ENCODE results near the gene SMIM13. TPM values are rescaled to one million over a fixed set of nuclear protein-coding genes. Genes with fewer than 3 reads are reported as not detected.

The SMIM13 gene
- total RNA-seq, 5 donors from 2014 or later (not counting 1 experiment from before 2014, with no cell fraction given) = 3.6 to 8.0 (median 5.3) TPM

GRCh38 chr6:11168091-11168635, 74.5 kb downstream of the SMIM13 start:
- H3K36me3 Mint-ChIP-seq = no peaks in the 10 kb centered on the region
- no peaks in the 10 kb centered on the region for H3K27me3 ChIP-seq (replicated peaks in 1 of 2; ENCODE audit: control insufficient read depth in 2 of 2, extremely low read depth in 1 of 2, insufficient read depth in 2 of 2, low read length in 1 of 2)
- peaks cover 19 to 23% (median 21%) of the 10 kb centered on the region in 3 donors for H3K4me1 Mint-ChIP-seq
- H3K27me3 Mint-ChIP-seq = no peaks in the 10 kb centered on the region
- H3K4me3 ChIP-seq (ENCODE audit: control insufficient read depth in 1 of 2, extremely low read depth in 1 of 2, low read length in 1 of 2) = no peak overlapping the region
- H3K4me3 Mint-ChIP-seq = no peak overlapping the region
- peaks cover 5 to 12% of the 10 kb centered on the region in 2 experiments for H3K4me1 ChIP-seq (ENCODE audit: control insufficient read depth in 1 of 2, extremely low read depth in 1 of 2, insufficient read depth in 2 of 2, low read length in 2 of 2)
- 100% methylated on average over 5 of the region's 7 CpGs for WGBS (ENCODE audit: insufficient coverage)
- no peak overlapping the region for H3K27ac Mint-ChIP-seq
- no peaks in the 10 kb centered on the region for H3K9me3 ChIP-seq
- no peaks in the 10 kb centered on the region for H3K36me3 ChIP-seq (ENCODE audit: control insufficient read depth in 2 of 2, extremely low read depth in 1 of 2, insufficient read depth in 1 of 2, low read length in 1 of 2)
- DNase-seq = no peak
- ChIA-PET POLR2A (no interaction called here), CTCF (interaction anchor here (1.0 to 6.3 kb wide), 3 partner anchors 11 to 329 kb away, joined by 4 to 49 read pairs (median 7); no protein-coding TSS in a partner anchor)
- no peaks in the 10 kb centered on the region for H3K9me3 Mint-ChIP-seq
- H3K27ac ChIP-seq (ENCODE audit: low read length) = no peak overlapping the region
- ATAC-seq (replicated peaks in 1 of 4) = no peak

- Histone ChIP-seq H3K4me1 (ENCODE audit: control insufficient read depth in 1 of 2, extremely low read depth in 1 of 2, insufficient read depth in 2 of 2, low read length in 2 of 2) (peaks cover 5 to 9% of the 10 kb centered on the region in 2 experiments), H3K27ac (ENCODE audit: low read length) (no peak overlapping the region), H3K36me3 (ENCODE audit: control insufficient read depth in 2 of 2, extremely low read depth in 1 of 2, insufficient read depth in 1 of 2, low read length in 1 of 2) (no peaks in the 10 kb centered on the region), H3K27me3 (replicated peaks in 1 of 2; ENCODE audit: control insufficient read depth in 2 of 2, extremely low read depth in 1 of 2, insufficient read depth in 2 of 2, low read length in 1 of 2) (no peaks in the 10 kb centered on the region), H3K4me3 (ENCODE audit: control insufficient read depth in 1 of 2, extremely low read depth in 1 of 2, low read length in 1 of 2) (no peak overlapping the region), H3K9me3 (no peaks in the 10 kb centered on the region)
- no peaks in the 10 kb centered on the region for H3K27me3 Mint-ChIP-seq
- POLR2A ChIA-PET = interaction anchor here in 1 of 2 donors (0.6 kb wide), 1 partner anchor 36 kb away, joined by 3 read pairs; no protein-coding TSS in a partner anchor
- CTCF ChIA-PET = interaction anchor here (0.6 to 6.3 kb wide), 21 partner anchors 8 to 404 kb away, joined by 3 to 49 read pairs (median 3); partner anchors contain the start of gene NEDD9 (in 1 of the 2)
- H3K27ac Mint-ChIP-seq = no peak overlapping the region
- no peak overlapping the region for H3K4me3 Mint-ChIP-seq
- ATAC-seq (replicated peaks in 1 of 4) = no peak
- no peaks in the 10 kb centered on the region for H3K9me3 Mint-ChIP-seq
- peaks cover 9 to 13% (median 9%) of the 10 kb centered on the region in 3 donors for H3K4me1 Mint-ChIP-seq
- no peaks in the 10 kb centered on the region for H3K36me3 Mint-ChIP-seq
- DNase-seq = no peak
- 89% methylated on average over 8 of the region's 13 CpGs for WGBS (ENCODE audit: insufficient coverage)
Observed at GRCh38 chr6:11171952-11172351, 78.3 kb downstream of the SMIM13 start.

- Mint-ChIP-seq H3K4me3 (peak overlapping the region; percentile 8 to 22 (median 14)), H3K4me1 (peaks cover 9 to 13% (median 9%) of the 10 kb centered on the region in 3 donors), H3K36me3 (no peaks in the 10 kb centered on the region), H3K27me3 (no peaks in the 10 kb centered on the region), H3K27ac (peak overlapping the region in 1 of 2 donors; percentile 21), H3K9me3 (no peaks in the 10 kb centered on the region)
- Histone ChIP-seq H3K36me3 (ENCODE audit: control insufficient read depth in 2 of 2, extremely low read depth in 1 of 2, insufficient read depth in 1 of 2, low read length in 1 of 2) (no peaks in the 10 kb centered on the region), H3K9me3 (no peaks in the 10 kb centered on the region), H3K4me3 (ENCODE audit: control insufficient read depth in 1 of 2, extremely low read depth in 1 of 2, low read length in 1 of 2) (peak overlapping the region; percentile 2 to 58), H3K27me3 (replicated peaks in 1 of 2; ENCODE audit: control insufficient read depth in 2 of 2, extremely low read depth in 1 of 2, insufficient read depth in 2 of 2, low read length in 1 of 2) (no peaks in the 10 kb centered on the region), H3K27ac (ENCODE audit: low read length) (no peak overlapping the region), H3K4me1 (ENCODE audit: control insufficient read depth in 1 of 2, extremely low read depth in 1 of 2, insufficient read depth in 2 of 2, low read length in 2 of 2) (peaks cover 5 to 9% of the 10 kb centered on the region in 2 experiments)
- DNase-seq = peak; percentile 29 to 85 (median 71)
- ATAC-seq (replicated peaks in 1 of 4) = peak; percentile 48 to 71 (median 59)
- POLR2A ChIA-PET = no interaction called here
- WGBS (ENCODE audit: insufficient coverage) = 4% methylated on average over 11 of the region's 17 CpGs
- CTCF ChIA-PET = interaction anchor here (0.6 to 6.3 kb wide), 17 partner anchors 8 to 328 kb away, joined by 3 to 49 read pairs (median 4); partner anchors contain the start of gene NEDD9 (in 1 of the 2)
Observed at GRCh38 chr6:11172501-11173327, 79.1 kb downstream of the SMIM13 start.

- ATAC-seq (replicated peaks in 1 of 4) (no peak), DNase-seq (no peak)
- H3K9me3 Mint-ChIP-seq = peaks cover 0 to under 1% (median 0%) of the 10 kb centered on the region in 3 donors
- CTCF ChIA-PET = interaction anchor here (0.6 to 3.2 kb wide), 5 partner anchors 58 to 323 kb away, joined by 3 to 38 read pairs (median 5); no protein-coding TSS in a partner anchor
- Histone ChIP-seq H3K27me3 (replicated peaks in 1 of 2; ENCODE audit: control insufficient read depth in 2 of 2, extremely low read depth in 1 of 2, insufficient read depth in 2 of 2, low read length in 1 of 2) (no peaks in the 10 kb centered on the region), H3K9me3 (no peaks in the 10 kb centered on the region), H3K4me3 (ENCODE audit: control insufficient read depth in 1 of 2, extremely low read depth in 1 of 2, low read length in 1 of 2) (no peak overlapping the region), H3K27ac (ENCODE audit: low read length) (no peak overlapping the region), H3K4me1 (ENCODE audit: control insufficient read depth in 1 of 2, extremely low read depth in 1 of 2, insufficient read depth in 2 of 2, low read length in 2 of 2) (peaks cover 5 to 9% of the 10 kb centered on the region in 2 experiments), H3K36me3 (ENCODE audit: control insufficient read depth in 2 of 2, extremely low read depth in 1 of 2, insufficient read depth in 1 of 2, low read length in 1 of 2) (no peaks in the 10 kb centered on the region)
- no peak overlapping the region for H3K4me3 Mint-ChIP-seq
- 96% methylated on average over 4 of the region's 5 CpGs for WGBS (ENCODE audit: insufficient coverage)
- no peaks in the 10 kb centered on the region for H3K36me3 Mint-ChIP-seq
- H3K27me3 Mint-ChIP-seq = no peaks in the 10 kb centered on the region
- peaks cover 9 to 13% (median 9%) of the 10 kb centered on the region in 3 donors for H3K4me1 Mint-ChIP-seq
- no peak overlapping the region for H3K27ac Mint-ChIP-seq
- POLR2A ChIA-PET = no interaction called here
Observed at GRCh38 chr6:11174242-11174611, 80.6 kb downstream of the SMIM13 start.

- no peak overlapping the region for H3K27ac Mint-ChIP-seq
- H3K4me1 ChIP-seq (ENCODE audit: control insufficient read depth in 1 of 2, extremely low read depth in 1 of 2, insufficient read depth in 2 of 2, low read length in 2 of 2) = peaks cover 5 to 6% of the 10 kb centered on the region in 2 experiments
- no peaks in the 10 kb centered on the region for H3K27me3 Mint-ChIP-seq
- no peaks in the 10 kb centered on the region for H3K27me3 ChIP-seq (replicated peaks in 1 of 2; ENCODE audit: control insufficient read depth in 2 of 2, extremely low read depth in 1 of 2, insufficient read depth in 2 of 2, low read length in 1 of 2)
- no peak overlapping the region for H3K27ac ChIP-seq (ENCODE audit: low read length)
- ATAC-seq (replicated peaks in 1 of 4) (no peak), DNase-seq (no peak)
- no peaks in the 10 kb centered on the region for H3K36me3 ChIP-seq (ENCODE audit: control insufficient read depth in 2 of 2, extremely low read depth in 1 of 2, insufficient read depth in 1 of 2, low read length in 1 of 2)
- H3K9me3 ChIP-seq = peaks cover 7% of the 10 kb centered on the region
- H3K4me1 Mint-ChIP-seq = peaks cover 7 to 8% (median 8%) of the 10 kb centered on the region in 3 donors
- peaks cover 6% of the 10 kb centered on the region for H3K36me3 Mint-ChIP-seq
- H3K9me3 Mint-ChIP-seq = peaks cover 0 to 22% (median 8%) of the 10 kb centered on the region in 3 donors
- H3K4me3 ChIP-seq (ENCODE audit: control insufficient read depth in 1 of 2, extremely low read depth in 1 of 2, low read length in 1 of 2) = no peak overlapping the region
- POLR2A ChIA-PET = no interaction called here
- no CpG with 5 or more reads among the region's 1 CpG for WGBS (ENCODE audit: insufficient coverage)
- no peak overlapping the region for H3K4me3 Mint-ChIP-seq
- CTCF ChIA-PET = no interaction called here
Observed at GRCh38 chr6:11177271-11177670, 83.6 kb downstream of the SMIM13 start.

GRCh38 chr6:11179088-11179418, 85.4 kb downstream of the SMIM13 start:
- H3K27me3 ChIP-seq (replicated peaks in 1 of 2; ENCODE audit: control insufficient read depth in 2 of 2, extremely low read depth in 1 of 2, insufficient read depth in 2 of 2, low read length in 1 of 2) = no peaks in the 10 kb centered on the region
- no peak for DNase-seq
- H3K9me3 Mint-ChIP-seq = peaks cover 0 to 31% (median 12%) of the 10 kb centered on the region in 3 donors
- no peak overlapping the region for H3K4me3 Mint-ChIP-seq
- H3K36me3 ChIP-seq (ENCODE audit: control insufficient read depth in 2 of 2, extremely low read depth in 1 of 2, insufficient read depth in 1 of 2, low read length in 1 of 2) = peaks cover 0 to 4% of the 10 kb centered on the region in 2 donors
- CTCF ChIA-PET = no interaction called here
- no peak overlapping the region for H3K27ac ChIP-seq (ENCODE audit: low read length)
- no peaks in the 10 kb centered on the region for H3K27me3 Mint-ChIP-seq
- H3K4me3 ChIP-seq (ENCODE audit: control insufficient read depth in 1 of 2, extremely low read depth in 1 of 2, low read length in 1 of 2) = no peak overlapping the region
- H3K27ac Mint-ChIP-seq = no peak overlapping the region
- WGBS (ENCODE audit: insufficient coverage) = no CpG with 5 or more reads among the region's 6 CpGs
- H3K9me3 ChIP-seq = peaks cover 8% of the 10 kb centered on the region
- no peak for ATAC-seq (replicated peaks in 1 of 4)
- no peaks in the 10 kb centered on the region for H3K4me1 Mint-ChIP-seq
- H3K36me3 Mint-ChIP-seq = peaks cover 21% of the 10 kb centered on the region
- POLR2A ChIA-PET = no interaction called here
- no peaks in the 10 kb centered on the region for H3K4me1 ChIP-seq (ENCODE audit: control insufficient read depth in 1 of 2, extremely low read depth in 1 of 2, insufficient read depth in 2 of 2, low read length in 2 of 2)
